ENCODE measurements around the gene POLR3E.

Gene POLR3E

DNA sequence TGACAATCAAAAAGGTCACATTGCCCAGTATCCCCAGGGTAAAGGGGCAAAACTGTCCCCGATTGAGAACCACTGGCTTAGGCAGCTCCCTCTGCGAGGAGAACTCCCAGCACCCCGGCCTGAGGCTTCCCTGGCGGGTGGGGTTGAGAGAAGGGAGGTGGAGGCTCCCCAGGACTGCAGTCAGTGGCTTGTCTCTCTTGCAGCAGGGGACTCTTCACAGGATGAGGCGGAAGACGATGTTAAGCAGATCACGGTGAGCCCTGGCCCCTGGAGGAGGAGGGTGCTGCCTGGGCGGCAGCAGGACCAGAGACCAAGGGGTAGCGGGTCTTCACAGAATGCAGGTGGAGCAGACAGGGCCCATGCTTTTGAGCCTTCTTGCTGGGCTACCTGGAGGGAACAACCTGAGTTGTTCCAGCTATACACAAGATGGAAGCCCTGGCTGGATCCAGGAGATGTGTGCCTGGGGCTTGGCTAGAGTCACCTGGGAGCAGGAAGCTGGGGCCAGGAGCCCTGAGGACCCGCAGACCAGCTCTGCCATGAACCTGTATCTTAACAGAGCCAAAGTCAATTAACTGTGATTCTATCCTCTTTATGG, 16.8 kb downstream of the POLR3E start:
- TF ChIP-seq POLR2A (IDR thresholded peaks at IDR 0.05; ENCODE audit: low read depth, low read length), result no peak
- no peak for TF ChIP-seq POU2F2 (IDR thresholded peaks at IDR 0.05; ENCODE audit: low read depth, low read length)
- DNase-seq (ENCODE audit: insufficient read length, low spot score) (no peak), FAIRE-seq (no peak)

DNA sequence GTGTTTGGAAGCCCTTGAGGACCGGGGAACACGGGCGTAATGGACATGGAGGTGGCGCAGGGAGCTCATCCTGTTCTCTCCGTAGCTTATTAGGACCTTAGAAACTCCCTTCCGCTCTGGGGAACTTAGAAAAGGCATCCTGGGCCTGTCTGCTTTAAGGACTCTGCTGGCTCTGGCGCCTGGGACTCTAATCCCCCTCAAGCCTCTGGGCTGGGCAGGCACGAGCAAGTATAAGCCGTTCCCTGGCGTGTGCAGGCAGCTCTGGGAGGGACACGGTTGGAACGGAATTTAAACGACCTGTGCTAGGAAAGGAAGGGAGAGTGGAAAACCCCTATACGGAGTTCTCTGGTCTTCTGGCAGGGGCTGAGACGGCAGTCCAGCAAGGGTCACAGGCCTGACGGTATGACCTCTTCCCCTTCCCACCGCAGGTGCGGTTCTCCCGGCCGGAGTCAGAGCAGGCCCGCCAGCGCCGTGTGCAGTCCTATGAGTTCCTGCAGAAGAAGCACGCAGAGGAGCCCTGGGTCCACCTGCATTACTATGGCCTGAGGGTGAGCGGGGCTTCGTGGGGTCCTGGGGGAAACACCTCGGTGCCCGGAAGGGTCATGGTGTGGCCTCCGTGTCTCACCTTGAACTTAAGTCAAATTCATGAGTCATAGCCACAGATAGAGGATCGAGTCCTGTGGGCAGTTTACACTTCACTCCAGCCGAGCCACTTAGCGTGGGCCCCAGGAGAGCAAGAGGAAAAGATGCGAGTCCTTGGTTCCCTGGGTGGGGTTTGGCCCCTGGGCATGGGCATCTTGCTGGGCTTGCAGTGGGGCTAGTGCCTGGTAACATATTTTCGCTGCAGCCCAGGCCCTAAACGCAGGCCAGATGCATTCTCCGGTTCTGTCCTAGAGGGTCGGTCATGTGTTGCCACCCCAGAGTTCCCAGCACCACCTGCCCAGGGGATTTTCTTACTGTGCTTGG, 17.7 kb downstream of the POLR3E start:
- FAIRE-seq (no peak), DNase-seq (ENCODE audit: insufficient read length, low spot score) (no peak)
- TF ChIP-seq PAX5 (IDR thresholded peaks at IDR 0.05; ENCODE audit: insufficient read depth, low read length, severe bottlenecking) (no peak), POLR2AphosphoS5 (IDR thresholded peaks at IDR 0.05; ENCODE audit: low read depth, low read length) (no peak), TAF1 (IDR thresholded peaks at IDR 0.05; ENCODE audit: low read depth, low read length) (no peak), POU2F2 (IDR thresholded peaks at IDR 0.05; ENCODE audit: low read depth, low read length) (no peak), POLR2A (IDR thresholded peaks at IDR 0.05; ENCODE audit: low read depth, low read length) (no peak), SPI1 (IDR thresholded peaks at IDR 0.05; ENCODE audit: low read depth, low read length) (no peak)

DNA sequence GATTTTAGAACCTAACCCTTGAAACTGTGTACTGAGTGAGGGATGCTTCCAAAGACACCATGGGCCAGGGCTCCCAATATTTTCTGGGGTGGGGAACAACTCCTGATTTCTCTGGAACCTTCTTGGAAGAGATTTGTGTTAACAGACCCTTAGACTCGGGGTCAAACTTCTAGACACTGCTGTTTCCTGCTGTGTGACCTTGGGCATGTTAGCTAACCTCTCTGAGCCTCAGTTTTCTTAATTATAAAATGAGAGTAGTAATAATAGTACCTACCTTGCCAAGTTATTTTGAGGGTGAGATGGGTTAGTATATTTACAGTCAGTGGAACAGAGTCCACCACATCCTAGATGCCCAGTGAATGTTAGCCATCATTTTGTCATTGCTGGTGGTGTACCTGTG, 18.8 kb downstream of the POLR3E start:
- no peak for TF ChIP-seq PAX5 (IDR thresholded peaks at IDR 0.05; ENCODE audit: insufficient read depth, low read length, severe bottlenecking)
- TF ChIP-seq POLR2AphosphoS5 (IDR thresholded peaks at IDR 0.05; ENCODE audit: low read depth, low read length), result no peak
- TF ChIP-seq POU2F2 (IDR thresholded peaks at IDR 0.05; ENCODE audit: low read depth, low read length), result no peak
- no peak for TF ChIP-seq TAF1 (IDR thresholded peaks at IDR 0.05; ENCODE audit: low read depth, low read length)
- DNase-seq (ENCODE audit: insufficient read length, low spot score), result no peak
- FAIRE-seq, result no peak

DNA sequence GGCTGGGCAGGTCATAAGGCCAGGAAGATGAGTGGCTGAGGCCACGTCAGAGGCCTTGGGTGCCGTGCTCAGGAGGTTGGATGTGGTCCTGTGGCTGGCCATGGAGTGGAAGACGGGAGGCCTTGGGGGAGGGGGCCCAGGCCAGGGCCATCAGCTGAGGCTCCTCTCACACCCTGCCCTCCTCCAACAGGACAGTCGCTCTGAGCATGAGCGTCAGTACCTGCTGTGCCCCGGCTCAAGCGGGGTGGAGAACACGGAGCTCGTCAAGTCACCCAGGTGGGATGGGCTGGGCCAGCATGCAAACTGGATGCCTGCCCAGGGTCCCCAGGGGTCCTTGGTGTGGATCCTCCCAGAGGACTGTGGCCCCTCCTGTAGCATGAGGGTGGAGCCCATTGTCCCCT, 19.2 kb downstream of the POLR3E start:
- FAIRE-seq, result no peak
- TF ChIP-seq POLR2AphosphoS5 (IDR thresholded peaks at IDR 0.05; ENCODE audit: low read depth, low read length) (no peak), POU2F2 (IDR thresholded peaks at IDR 0.05; ENCODE audit: low read depth, low read length) (no peak), TAF1 (IDR thresholded peaks at IDR 0.05; ENCODE audit: low read depth, low read length) (no peak), PAX5 (IDR thresholded peaks at IDR 0.05; ENCODE audit: insufficient read depth, low read length, severe bottlenecking) (no peak), POLR2A (IDR thresholded peaks at IDR 0.05; ENCODE audit: low read depth, low read length) (no peak), SPI1 (IDR thresholded peaks at IDR 0.05; ENCODE audit: low read depth, low read length) (no peak)
- DNase-seq (ENCODE audit: insufficient read length, low spot score), result no peak

DNA sequence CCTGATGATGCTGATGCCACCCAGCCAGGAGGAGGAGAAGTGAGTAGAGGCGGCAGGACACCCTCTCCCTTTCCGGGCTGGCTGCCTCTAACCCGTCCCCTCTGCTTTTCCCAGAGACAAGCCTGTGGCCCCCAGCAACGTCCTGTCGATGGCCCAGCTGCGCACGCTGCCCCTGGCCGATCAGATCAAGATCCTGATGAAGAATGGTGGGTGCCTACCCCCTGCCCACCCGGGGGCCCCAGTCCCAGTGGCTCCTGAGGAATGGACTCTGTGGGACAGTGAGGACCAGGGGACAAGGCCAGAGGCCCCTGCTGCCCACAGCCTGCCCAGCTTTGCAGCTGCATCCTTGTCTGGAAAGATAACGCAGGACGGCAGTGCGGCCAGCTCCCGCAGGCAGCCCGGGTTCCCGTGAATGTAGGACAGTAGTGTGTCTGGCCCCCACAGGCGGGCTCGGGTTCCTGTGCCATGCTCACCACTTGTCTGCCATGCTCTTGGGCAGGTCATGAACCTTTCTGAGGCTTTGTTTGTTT, 19.9 kb downstream of the POLR3E start:
- FAIRE-seq, result no peak
- DNase-seq (ENCODE audit: insufficient read length, low spot score), result no peak
- TF ChIP-seq POLR2A (IDR thresholded peaks at IDR 0.05; ENCODE audit: low read depth, low read length) (no peak), SPI1 (IDR thresholded peaks at IDR 0.05; ENCODE audit: low read depth, low read length) (no peak), POU2F2 (IDR thresholded peaks at IDR 0.05; ENCODE audit: low read depth, low read length) (no peak), TAF1 (IDR thresholded peaks at IDR 0.05; ENCODE audit: low read depth, low read length) (no peak), POLR2AphosphoS5 (IDR thresholded peaks at IDR 0.05; ENCODE audit: low read depth, low read length) (no peak), PAX5 (IDR thresholded peaks at IDR 0.05; ENCODE audit: insufficient read depth, low read length, severe bottlenecking) (no peak)

DNA sequence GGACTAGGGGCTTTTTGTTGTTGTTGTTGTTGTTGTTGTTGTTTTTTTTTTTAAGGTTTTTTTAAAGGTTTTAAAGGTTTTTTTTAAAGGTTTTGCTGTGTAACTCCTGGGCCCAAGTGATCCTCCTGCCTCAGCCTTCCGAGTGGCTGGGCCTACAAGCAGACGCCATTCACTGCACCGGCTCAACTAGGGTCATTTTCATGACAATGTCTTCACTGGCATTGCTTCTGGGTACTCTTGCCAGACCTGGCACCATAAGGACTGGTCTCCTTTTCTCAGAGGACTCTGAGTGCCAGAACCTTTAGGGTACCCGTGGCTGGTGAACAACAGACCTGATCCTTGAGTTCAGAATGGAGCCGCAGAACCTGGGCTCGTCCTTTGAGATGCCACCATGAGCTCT, 20.4 kb downstream of the POLR3E start:
- no peak for FAIRE-seq
- DNase-seq (ENCODE audit: insufficient read length, low spot score), result no peak
- no peak for TF ChIP-seq SPI1 (IDR thresholded peaks at IDR 0.05; ENCODE audit: low read depth, low read length)
- TF ChIP-seq TAF1 (IDR thresholded peaks at IDR 0.05; ENCODE audit: low read depth, low read length), result no peak
- no peak for TF ChIP-seq POLR2A (IDR thresholded peaks at IDR 0.05; ENCODE audit: low read depth, low read length)
- TF ChIP-seq POLR2AphosphoS5 (IDR thresholded peaks at IDR 0.05; ENCODE audit: low read depth, low read length), result no peak

DNA sequence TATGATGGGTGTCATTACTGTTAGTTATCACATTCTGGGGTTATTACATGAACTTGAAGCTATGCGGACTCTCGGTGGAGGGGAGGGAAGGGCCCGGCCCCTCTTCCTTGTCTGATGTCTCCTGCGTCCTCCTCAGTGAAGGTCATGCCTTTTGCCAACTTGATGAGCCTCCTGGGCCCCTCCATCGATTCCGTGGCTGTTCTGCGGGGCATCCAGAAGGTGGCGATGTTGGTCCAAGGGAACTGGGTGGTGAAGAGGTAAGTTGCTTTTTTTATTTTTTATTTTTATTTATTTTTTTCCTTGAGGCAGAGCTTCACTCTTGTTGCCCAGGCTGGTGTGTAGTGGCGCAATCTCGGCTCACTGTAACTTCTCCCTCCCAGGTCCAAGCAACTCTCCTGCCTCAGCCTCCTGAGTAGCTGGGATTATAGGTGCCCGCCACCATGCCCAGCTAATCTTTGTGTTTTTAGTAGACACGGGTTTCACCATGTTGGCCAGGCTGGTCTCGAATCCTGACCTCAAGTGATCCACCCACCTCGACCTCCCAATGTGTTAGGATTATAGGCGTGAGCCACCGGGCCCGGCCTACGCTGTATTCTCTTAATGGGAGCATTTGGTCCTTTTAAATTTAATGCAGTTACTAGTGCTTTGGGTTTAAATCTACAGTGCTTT, 21.6 kb downstream of the POLR3E start:
- no peak for FAIRE-seq
- TF ChIP-seq POLR2AphosphoS5 (IDR thresholded peaks at IDR 0.05; ENCODE audit: low read depth, low read length), result no peak
- no peak for TF ChIP-seq SPI1 (IDR thresholded peaks at IDR 0.05; ENCODE audit: low read depth, low read length)
- TF ChIP-seq PAX5 (IDR thresholded peaks at IDR 0.05; ENCODE audit: insufficient read depth, low read length, severe bottlenecking), result no peak
- TF ChIP-seq POU2F2 (IDR thresholded peaks at IDR 0.05; ENCODE audit: low read depth, low read length), result no peak
- TF ChIP-seq TAF1 (IDR thresholded peaks at IDR 0.05; ENCODE audit: low read depth, low read length), result no peak
- no peak for TF ChIP-seq POLR2A (IDR thresholded peaks at IDR 0.05; ENCODE audit: low read depth, low read length)
- DNase-seq (ENCODE audit: insufficient read length, low spot score), result no peak

DNA sequence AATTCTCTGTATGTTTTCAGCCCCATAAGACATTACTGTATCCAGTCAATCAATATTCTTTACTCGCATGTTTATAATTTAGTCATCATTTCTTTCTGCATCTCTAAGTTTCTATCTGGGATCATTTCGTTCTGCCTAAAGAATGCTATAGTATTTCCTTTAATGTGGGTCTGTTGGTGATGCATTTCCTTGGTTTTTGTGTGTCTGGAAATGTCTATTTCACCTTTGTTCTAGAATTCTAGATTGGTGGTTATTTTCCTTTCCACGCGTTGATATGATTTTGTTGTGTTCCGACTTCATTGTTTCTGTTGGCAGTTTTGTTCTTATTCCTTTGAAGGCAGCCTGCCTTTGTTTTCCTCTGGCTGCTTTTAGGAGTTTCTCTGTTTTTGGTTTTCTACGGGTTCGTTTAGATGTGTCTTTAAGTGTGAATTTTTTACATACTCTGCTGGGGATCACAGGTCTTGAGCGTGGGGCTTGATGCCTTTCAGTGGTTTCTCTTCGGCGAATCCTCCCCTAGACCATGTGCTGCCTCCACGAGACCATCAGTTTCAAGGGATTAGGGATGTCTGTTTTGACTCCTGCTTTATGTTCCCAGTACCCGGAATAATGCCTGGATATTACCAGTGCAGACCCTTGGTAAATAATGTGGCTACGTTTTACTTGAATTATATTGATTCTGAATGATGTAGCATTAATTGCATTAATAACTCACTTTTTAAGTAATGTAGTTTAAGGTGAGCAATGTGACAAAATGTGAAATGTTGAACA, 23.5 kb downstream of the POLR3E start:
- DNase-seq (ENCODE audit: insufficient read length, low spot score) (no peak), FAIRE-seq (no peak)
- TF ChIP-seq POLR2AphosphoS5 (IDR thresholded peaks at IDR 0.05; ENCODE audit: low read depth, low read length) (no peak), PAX5 (IDR thresholded peaks at IDR 0.05; ENCODE audit: insufficient read depth, low read length, severe bottlenecking) (no peak), TAF1 (IDR thresholded peaks at IDR 0.05; ENCODE audit: low read depth, low read length) (no peak), SPI1 (IDR thresholded peaks at IDR 0.05; ENCODE audit: low read depth, low read length) (no peak), POU2F2 (IDR thresholded peaks at IDR 0.05; ENCODE audit: low read depth, low read length) (no peak), POLR2A (IDR thresholded peaks at IDR 0.05; ENCODE audit: low read depth, low read length) (no peak)
